ENCODE data around the gene THAP12.
"Not testable (repeated sequence)": the region's sequence is repeated elsewhere in the genome, so short reads cannot be mapped to it uniquely, and the experiment has no call there.

The THAP12 gene

GRCh38 chr11:76380977-76381719 lies at the start of gene THAP12, which contains the start of gene GVQW3:
Gene THAP12, minus strand, starts transcription at chr11:76381132. Its CDS starts 296 bp downstream, at chr11:76380836.
Gene GVQW3, plus strand, starts transcription at chr11:76381323. Its CDS starts 506 bp downstream, at chr11:76381829.
- DNase-seq (ENCODE audit: low spot score), result peak; percentile 100

- no peak for DNase-seq (ENCODE audit: low spot score)
Observed at GRCh38 chr11:76426660-76427059, 45.7 kb upstream of the THAP12 start.

- DNase-seq (ENCODE audit: low spot score), result no peak
Observed at GRCh38 chr11:76424891-76425290, 44.0 kb upstream of the THAP12 start.

GRCh38 chr11:76424379-76424778 lies 43.4 kb upstream of the THAP12 start:
- DNase-seq (ENCODE audit: low spot score), result no peak

GRCh38 chr11:76419896-76420295 lies 39.0 kb upstream of the THAP12 start:
- no peak for DNase-seq (ENCODE audit: low spot score)

- DNase-seq (ENCODE audit: low spot score), result no peak
Observed at GRCh38 chr11:76415073-76415472, 34.1 kb upstream of the THAP12 start.

GRCh38 chr11:76410851-76411357 lies 30.0 kb upstream of the THAP12 start:
- DNase-seq (ENCODE audit: low spot score), result peak; percentile 35

GRCh38 chr11:76408171-76408965 lies 27.4 kb upstream of the THAP12 start:
- DNase-seq (ENCODE audit: low spot score), result no peak

GRCh38 chr11:76406359-76406758 lies 25.4 kb upstream of the THAP12 start:
- no peak for DNase-seq (ENCODE audit: low spot score)

- DNase-seq (ENCODE audit: low spot score), result not testable (repeated sequence)
Observed at GRCh38 chr11:76401484-76401883, 20.6 kb upstream of the THAP12 start.

GRCh38 chr11:76400967-76401366 lies 20.0 kb upstream of the THAP12 start:
- no peak for DNase-seq (ENCODE audit: low spot score)

GRCh38 chr11:76397383-76397782 lies 16.5 kb upstream of the THAP12 start:
- DNase-seq (ENCODE audit: low spot score), result no peak

GRCh38 chr11:76395296-76395695 lies 14.4 kb upstream of the THAP12 start:
- DNase-seq (ENCODE audit: low spot score), result no peak

GRCh38 chr11:76394411-76394810 lies 13.5 kb upstream of the THAP12 start:
- DNase-seq (ENCODE audit: low spot score), result no peak

GRCh38 chr11:76392870-76393269 lies 11.9 kb upstream of the THAP12 start:
- no peak for DNase-seq (ENCODE audit: low spot score)

GRCh38 chr11:76391811-76392475 lies 11.0 kb upstream of the THAP12 start:
- DNase-seq (ENCODE audit: low spot score), result no peak

- no peak for DNase-seq (ENCODE audit: low spot score)
Observed at GRCh38 chr11:76391021-76391420, 10.1 kb upstream of the THAP12 start.

- no peak for DNase-seq (ENCODE audit: low spot score)
Observed at GRCh38 chr11:76388408-76388807, 7.5 kb upstream of the THAP12 start.

- DNase-seq (ENCODE audit: low spot score), result no peak
Observed at GRCh38 chr11:76385903-76386302, 5.0 kb upstream of the THAP12 start.

GRCh38 chr11:76382209-76382608 lies 1.3 kb upstream of the THAP12 start:
- no peak for DNase-seq (ENCODE audit: low spot score)

GRCh38 chr11:76380159-76380976 lies 564 bp downstream of the THAP12 start:
- peak; percentile 32 for DNase-seq (ENCODE audit: low spot score)

GRCh38 chr11:76379807-76380158 lies 1.1 kb downstream of the THAP12 start:
- DNase-seq (ENCODE audit: low spot score), result no peak

All from AG20443 (cell line).